Right cardiac atrium (tissue), 5 donors: ENCODE results near the gene SPATA6L. TPM values are rescaled to one million over a fixed set of nuclear protein-coding genes. Genes with fewer than 3 reads are reported as not detected.
A peak's percentile ranks its signal among the peaks of the same experiment; 100 is the strongest.
"Not testable (repeated sequence)": the region's sequence is repeated elsewhere in the genome, so short reads cannot be mapped to it uniquely, and the experiment has no call there.

Experiments used
- ATAC-seq, 2 donors: fragments of 200-7000 bp; cut with Tn5 transposase; one replicate each; pipeline versions ENCODE4 v1.8.0 to v1.9.1; 2020; ENCODE audit warnings: moderate library complexity in 2 of 2, mild to moderate bottlenecking in 1 of 2
- DNase-seq, 3 donors: peaks; one replicate each; pipeline ENCODE4 v3.0.0-alpha.2; 2020
- H3K27ac ChIP-seq: one replicate; pipeline ENCODE4 v1.5.1; 2013; ENCODE audit warnings: mild to moderate bottlenecking, low read length, control low read depth, moderate library complexity
- H3K27me3 ChIP-seq: one replicate; pipeline ENCODE4 v1.6.1; 2013; ENCODE audit not compliant: control insufficient read depth, insufficient read depth
- H3K4me1 ChIP-seq: one replicate; pipeline ENCODE4 v1.6.1; 2013; ENCODE audit warnings: low read length; ENCODE audit not compliant: control insufficient read depth, insufficient read depth
- H3K4me3 ChIP-seq: one replicate; pipeline ENCODE4 v1.5.1; 2013; ENCODE audit warnings: low read length, control low read depth
- H3K9me3 ChIP-seq: one replicate; pipeline ENCODE4 v1.6.1; 2013; ENCODE audit warnings: low read length; ENCODE audit not compliant: control insufficient read depth
- WGBS: extraction: QIAGEN DNeasy Blood & Tissue Kit; methylation state at CpG from one replicate; pipeline ENCODE4 v1.1.7; 2013; 5-methylcytosine and 5-hydroxymethylcytosine counted together
- intact Hi-C, 4 donors: fragments of 100-400 bp; cut with DNase I; formaldehyde crosslinking; loops; one replicate each; pipeline versions ENCODE4 v1.11.0 to v1.14.0; 2022 to 2023
- polyA plus RNA-seq: library from polyadenylated mRNA; stranded (reverse); fragments of 200-250 nt; gene quantifications from one replicate; pipeline ENCODE4 v1.2.3, GENCODE V29; 2013
- total RNA-seq, 4 donors: library from RNA; stranded (reverse); fragmentation: NEBNext Ultra II Directional; extraction: Animal tissue kit (Norgen Biotek cat#: 25700); gene quantifications; one replicate each; pipeline ENCODE4 v1.2.1, GENCODE V29; 2021
- donor health status: healthy with polysubstance abuse.
- donor health status: DM: no; HTN: yes; CAD: no.
- donor health status: DM: no; HTN: no; CAD: no.
- donor health status: DM: no; HTN: yes; CAD: no; lungs with severe emphysema.
- donor health status: DM: yes; HTN: yes; CAD: no.

The SPATA6L gene
- total and polyA plus RNA-seq, 5 donors: 0.59 to 1.7 (median 1.6) TPM

DNA sequence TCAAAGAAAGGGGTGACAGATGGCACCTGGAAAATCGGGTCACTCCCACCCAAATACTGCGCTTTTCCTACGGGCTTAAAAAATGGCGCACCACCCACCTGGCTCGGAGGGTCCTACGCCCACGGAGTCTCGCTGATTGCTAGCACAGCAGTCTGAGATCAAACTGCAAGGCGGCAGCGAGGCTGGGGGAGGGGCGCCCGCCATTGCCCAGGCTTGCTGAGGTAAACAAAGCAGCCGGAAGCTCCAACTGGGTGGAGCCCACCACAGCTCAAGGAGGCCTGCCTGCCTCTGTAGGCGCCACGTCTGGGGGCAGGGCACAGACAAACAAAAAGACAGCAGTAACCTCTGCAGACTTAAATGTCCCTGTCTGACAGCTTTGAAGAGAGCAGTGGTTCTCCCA is 60.2 kb downstream of the SPATA6L start:
- ATAC-seq, H3K27ac ChIP-seq, H3K4me1 ChIP-seq, H3K4me3 ChIP-seq, H3K27me3 ChIP-seq, intact Hi-C loops, DNase-seq, H3K9me3 ChIP-seq: not testable (repeated sequence)
- 81% methylated on average over 11 of the region's 15 CpGs for WGBS

DNA sequence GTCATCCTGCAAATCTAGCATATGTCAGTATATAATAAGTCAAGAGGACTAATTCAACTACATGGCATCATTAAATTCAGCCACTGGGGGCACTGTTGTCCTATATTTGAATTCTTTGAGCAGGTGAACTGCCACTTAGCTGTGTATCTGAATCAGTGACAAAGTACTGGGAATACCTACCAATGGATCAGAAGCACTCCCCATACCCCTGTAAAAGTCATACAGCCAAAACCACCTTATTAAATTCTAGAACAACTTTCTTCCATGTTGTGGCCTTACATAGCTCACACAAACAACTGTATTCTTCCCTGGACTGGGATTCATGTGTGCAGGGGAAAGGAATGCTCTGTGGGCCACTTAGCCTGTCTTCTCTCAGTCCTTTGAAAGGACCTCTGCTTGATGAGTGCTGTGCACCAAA is 61.6 kb downstream of the SPATA6L start:
- Histone ChIP-seq H3K4me3 (no peak overlapping the region), H3K27me3 (no peaks in the 10 kb centered on the region), H3K27ac (no peak overlapping the region), H3K9me3 (no peaks in the 10 kb centered on the region), H3K4me1 (no peaks in the 10 kb centered on the region)
- intact Hi-C loops: no loop called here
- peak in 1 of 3 donors; percentile 17 for DNase-seq
- peak in 1 of 2 donors; percentile 72 for ATAC-seq

- Histone ChIP-seq H3K4me1 (no peaks in the 10 kb centered on the region), H3K27ac (no peak overlapping the region), H3K4me3 (no peak overlapping the region), H3K27me3 (no peaks in the 10 kb centered on the region), H3K9me3 (no peaks in the 10 kb centered on the region)
- ATAC-seq (no peak), DNase-seq (no peak)
- intact Hi-C loops: no loop called here
- 61% methylated on average over 5 of the region's 5 CpGs for WGBS
Observed at GRCh38 chr9:4603830-4604229, 62.5 kb downstream of the SPATA6L start.

DNA sequence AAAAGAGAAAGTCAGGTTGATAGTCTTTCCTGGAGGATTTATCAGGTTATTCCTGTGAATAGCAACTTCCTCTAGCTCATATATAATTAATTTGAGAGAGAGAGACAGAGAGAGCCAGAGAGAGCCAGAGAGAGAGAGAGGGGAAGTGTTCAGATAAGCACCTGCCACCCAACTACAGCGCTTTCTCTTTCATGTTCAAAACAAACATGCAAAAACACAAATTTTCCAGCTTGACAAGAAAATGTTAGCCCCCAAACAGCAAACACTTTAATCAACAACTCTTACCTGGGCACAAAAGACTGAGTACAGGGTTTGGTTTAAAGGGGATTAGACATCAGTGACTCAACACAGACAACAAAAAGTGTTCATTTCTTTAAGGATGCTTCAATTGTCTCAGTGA is 65.9 kb downstream of the SPATA6L start:
- WGBS: 88% methylated on average over 1 of the region's 1 CpG
- Histone ChIP-seq H3K9me3 (no peaks in the 10 kb centered on the region), H3K4me1 (no peaks in the 10 kb centered on the region), H3K27ac (no peak overlapping the region), H3K27me3 (no peaks in the 10 kb centered on the region), H3K4me3 (no peak overlapping the region)
- no peak for DNase-seq
- intact Hi-C loops: no loop called here
- ATAC-seq: no peak

- peak; percentile 77 to 91 for ATAC-seq
- intact Hi-C loops: no loop called here
Observed at GRCh38 chr9:4596165-4596922, 69.9 kb downstream of the SPATA6L start.

DNA sequence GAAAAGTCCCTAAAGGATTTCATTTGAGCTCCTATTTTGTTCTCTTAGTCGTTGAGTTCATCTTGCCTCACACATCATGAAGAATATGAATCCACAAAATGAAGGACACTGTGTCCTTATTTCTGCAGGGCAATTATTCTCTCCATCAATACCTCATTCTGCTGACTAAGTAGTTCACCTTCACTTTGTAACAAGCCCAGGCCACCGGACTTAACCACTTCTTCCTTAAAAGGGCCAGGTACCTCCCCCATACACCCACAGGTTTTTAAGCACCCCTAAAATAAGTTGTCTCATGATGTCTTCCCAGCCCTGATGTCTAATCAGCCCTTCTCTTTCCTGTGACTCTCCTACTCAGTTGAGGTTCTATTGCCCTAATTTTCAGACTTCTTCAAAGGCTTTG is 71.3 kb downstream of the SPATA6L start:
- DNase-seq: no peak
- Histone ChIP-seq H3K4me1 (peaks cover 5% of the 10 kb centered on the region), H3K9me3 (no peaks in the 10 kb centered on the region), H3K4me3 (no peak overlapping the region), H3K27me3 (no peaks in the 10 kb centered on the region), H3K27ac (no peak overlapping the region)
- intact Hi-C loops: no loop called here
- 89% methylated on average over 2 of the region's 2 CpGs for WGBS
- ATAC-seq: no peak

More at GRCh38 chr9:4596165-4596922, 69.9 kb downstream of the SPATA6L start:
- DNase-seq: no peak
- H3K27ac ChIP-seq: peak overlapping the region; percentile 48
- no peaks in the 10 kb centered on the region for H3K27me3 ChIP-seq
- no peaks in the 10 kb centered on the region for H3K9me3 ChIP-seq
- no peaks in the 10 kb centered on the region for H3K4me1 ChIP-seq
- H3K4me3 ChIP-seq: no peak overlapping the region
- WGBS: 59% methylated on average over 11 of the region's 11 CpGs

GRCh38 chr9:4594545-4594944 is 71.7 kb downstream of the SPATA6L start:
- 92% methylated on average over 4 of the region's 4 CpGs for WGBS
- no peaks in the 10 kb centered on the region for H3K9me3 ChIP-seq
- DNase-seq: no peak
- H3K27ac ChIP-seq: no peak overlapping the region
- peaks cover 5% of the 10 kb centered on the region for H3K4me1 ChIP-seq
- H3K27me3 ChIP-seq: no peaks in the 10 kb centered on the region
- intact Hi-C loops: no loop called here
- no peak for ATAC-seq
- no peak overlapping the region for H3K4me3 ChIP-seq

DNA sequence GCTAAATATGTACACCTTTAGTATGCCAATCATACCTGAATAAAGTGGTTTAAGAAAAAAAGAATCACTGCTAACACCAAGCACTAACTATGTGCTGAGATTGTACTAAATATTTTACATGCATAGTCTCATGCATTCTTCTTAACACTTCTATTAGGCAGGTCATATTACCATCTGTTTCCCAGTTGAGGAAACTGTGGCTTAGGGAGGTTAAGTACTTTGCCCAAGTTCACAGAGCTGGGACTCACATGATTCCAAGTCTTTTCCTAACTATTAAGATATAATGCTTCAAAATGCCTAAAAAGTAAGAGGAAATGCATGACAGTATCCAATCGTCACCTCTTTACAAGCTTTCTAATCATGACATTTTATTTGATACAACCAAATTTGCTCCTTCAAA is 73.4 kb downstream of the SPATA6L start:
- Histone ChIP-seq H3K27ac (no peak overlapping the region), H3K27me3 (no peaks in the 10 kb centered on the region), H3K4me3 (no peak overlapping the region), H3K4me1 (peaks cover 5% of the 10 kb centered on the region), H3K9me3 (no peaks in the 10 kb centered on the region)
- DNase-seq (no peak), ATAC-seq (no peak)
- intact Hi-C loops: no loop called here
- WGBS: 81% methylated on average over 1 of the region's 1 CpG

- WGBS: 77% methylated on average over 3 of the region's 3 CpGs
- intact Hi-C loops: no loop called here
Observed at GRCh38 chr9:4592295-4592694, 74.0 kb downstream of the SPATA6L start.

GRCh38 chr9:4591123-4591500 is 75.2 kb downstream of the SPATA6L start:
- Histone ChIP-seq H3K9me3 (no peaks in the 10 kb centered on the region), H3K27ac (no peak overlapping the region), H3K4me1 (peaks cover 5% of the 10 kb centered on the region), H3K27me3 (no peaks in the 10 kb centered on the region), H3K4me3 (no peak overlapping the region)
- intact Hi-C loops: no loop called here
- WGBS: 41% methylated on average over 4 of the region's 4 CpGs
- DNase-seq (no peak), ATAC-seq (peak in 1 of 2 donors; percentile 32)

More at GRCh38 chr9:4592295-4592694, 74.0 kb downstream of the SPATA6L start:
- Histone ChIP-seq H3K4me3 (no peak overlapping the region), H3K27me3 (no peaks in the 10 kb centered on the region), H3K9me3 (no peaks in the 10 kb centered on the region), H3K27ac (no peak overlapping the region), H3K4me1 (peaks cover 5% of the 10 kb centered on the region)
- ATAC-seq (no peak), DNase-seq (no peak)

DNA sequence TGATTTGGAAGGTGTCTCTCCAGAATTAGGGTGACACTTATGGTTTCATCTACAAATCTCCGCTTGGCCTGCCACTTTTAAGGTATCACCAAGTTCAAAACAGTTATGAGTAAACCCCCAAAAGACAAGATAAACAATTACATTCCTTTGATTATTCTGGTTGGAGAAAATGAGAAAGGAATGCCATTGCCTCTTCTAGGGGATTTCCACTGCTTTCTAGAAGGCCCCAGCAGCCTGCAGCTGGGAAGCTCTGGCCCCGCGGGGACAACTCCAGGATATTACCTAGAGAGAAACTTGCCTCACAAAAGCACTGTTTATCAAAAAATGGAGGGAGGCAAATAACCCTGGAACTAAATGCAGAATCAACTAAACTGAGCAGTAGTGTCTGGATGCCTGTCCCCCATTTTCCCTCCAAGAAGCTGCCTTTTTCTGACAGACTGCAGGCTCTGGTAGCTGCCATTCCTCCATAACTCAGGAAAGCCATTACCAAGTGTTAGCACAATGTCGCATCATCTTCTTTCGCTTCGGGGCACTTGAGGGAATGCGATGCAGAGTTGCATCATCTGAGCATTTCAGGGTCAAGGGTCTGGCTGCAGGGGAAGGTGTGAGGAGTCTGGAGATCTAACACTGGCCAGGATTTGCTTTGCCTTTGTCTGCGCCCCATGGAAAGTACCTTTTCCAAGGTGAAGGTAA is 75.7 kb downstream of the SPATA6L start:
- ATAC-seq (no peak), DNase-seq (no peak)
- H3K9me3 ChIP-seq: no peaks in the 10 kb centered on the region
- no peak overlapping the region for H3K4me3 ChIP-seq
- no peak overlapping the region for H3K27ac ChIP-seq
- intact Hi-C loops: no loop called here
- WGBS: 76% methylated on average over 8 of the region's 8 CpGs
- H3K4me1 ChIP-seq: peaks cover 5% of the 10 kb centered on the region
- H3K27me3 ChIP-seq: no peaks in the 10 kb centered on the region
